Keratinocyte (primary cell): Measurements from ENCODE around the gene TRAM2. TPM values are rescaled to one million over a fixed set of nuclear protein-coding genes. Genes with fewer than 3 reads are reported as not detected.

Experiments
- DNase-seq: peaks from one replicate; pipeline ENCODE4 v3.0.0-alpha.2; 2011; ENCODE audit warnings: low read depth, missing footprints, low spot score
- FAIRE-seq: peaks from 2 replicates; lab custom pipeline; 2011; peaks lifted over from hg19 to GRCh38; lab: Jason Lieb, UNC
- H2AFZ ChIP-seq: 2 replicates; pipeline ENCODE4 v1.6.0; 2012; ENCODE audit warnings: low read length, control low read depth, inconsistent platforms; ENCODE audit not compliant: control insufficient read depth
- H3K27ac ChIP-seq: 2 replicates; pipeline ENCODE4 v1.5.1; 2011; ENCODE audit warnings: low read length; ENCODE audit not compliant: control insufficient read depth, insufficient read depth
- H3K27me3 ChIP-seq: 3 replicates; pipeline ENCODE4 v1.6.0; 2011; ENCODE audit warnings: low read length; ENCODE audit not compliant: control insufficient read depth, insufficient read depth; ENCODE audit errors: extremely low read depth
- H3K36me3 ChIP-seq, 2 experiments: 2 replicates in 1 of 2; 3 replicates in 1 of 2; pipeline ENCODE4 v1.5.1; 2011; ENCODE audit warnings: low read length in 2 of 2, mild to moderate bottlenecking in 1 of 2; ENCODE audit not compliant: control insufficient read depth in 2 of 2, insufficient read depth in 2 of 2; ENCODE audit errors: extremely low read depth in 1 of 2
- H3K4me1 ChIP-seq: 3 replicates; pipeline ENCODE4 v1.5.1; 2011; ENCODE audit warnings: low read length; ENCODE audit not compliant: control insufficient read depth, insufficient read depth; ENCODE audit errors: extremely low read depth
- H3K4me2 ChIP-seq: 3 replicates; pipeline ENCODE4 v1.6.0; 2011; ENCODE audit warnings: low read depth, low read length; ENCODE audit not compliant: control insufficient read depth, insufficient read depth; ENCODE audit errors: extremely low read depth
- H3K4me3 ChIP-seq, 3 experiments: fragments of 200-600 bp in 1 of 3; sonication (generic) in 1 of 3; 2 replicates in 2 of 3; 3 replicates in 1 of 3; pipeline ENCODE4 v1.5.1; 2011 to 2016; ENCODE audit warnings: low read length in 3 of 3, mild to moderate bottlenecking in 3 of 3, control low read depth in 2 of 3, inconsistent platforms in 1 of 3, low read depth in 1 of 3, mixed read lengths in 1 of 3, mixed run types in 1 of 3, moderate library complexity in 1 of 3; ENCODE audit not compliant: control insufficient read depth in 2 of 3, insufficient read depth in 2 of 3; ENCODE audit errors: extremely low read depth in 1 of 3
- H3K79me2 ChIP-seq: 2 replicates; pipeline ENCODE4 v1.6.0; 2012; ENCODE audit warnings: low read length; ENCODE audit not compliant: control insufficient read depth, insufficient read depth
- H3K9ac ChIP-seq: 3 replicates; pipeline ENCODE4 v1.6.0; 2011; ENCODE audit warnings: low read length; ENCODE audit not compliant: control insufficient read depth, insufficient read depth; ENCODE audit errors: extremely low read depth
- H3K9me1 ChIP-seq: 3 replicates; pipeline ENCODE4 v1.6.0; 2011; ENCODE audit warnings: low read length; ENCODE audit not compliant: control insufficient read depth, insufficient read depth; ENCODE audit errors: extremely low read depth
- H3K9me3 ChIP-seq: 2 replicates; pipeline ENCODE4 v1.5.1; 2012; ENCODE audit warnings: low read depth, low read length; ENCODE audit not compliant: control insufficient read depth
- H4K20me1 ChIP-seq: 3 replicates; pipeline ENCODE4 v1.6.0; 2011; ENCODE audit warnings: low read length; ENCODE audit not compliant: control insufficient read depth, insufficient read depth; ENCODE audit errors: extremely low read depth
- EZH2 ChIP-seq: IDR thresholded peaks from one replicate; pipeline ENCODE4 v1.6.1; 2012; ENCODE audit warnings: inconsistent platforms, mild to moderate bottlenecking, low read length, moderate library complexity
- dilution Hi-C: fragments of 300-500 bp; cut with MboI; formaldehyde crosslinking; loops from one replicate; pipeline ENCODE4 v1.7.0; 2020; ENCODE audit warnings: low sequenced_read_pairs; ENCODE audit not compliant: extremely low pct_ligation_motif_present
- polyA plus RNA-seq, 5 experiments: library from polyadenylated mRNA; depleted of rRNA in 3 of 5; stranded (reverse) in 3 of 5; stranded (forward) in 1 of 5; unstranded in 1 of 5; fragments of >200 nt; gene quantifications; 1 replicate in 1 of 5; 2 replicates in 3 of 5; 3 replicates in 1 of 5; pipeline versions ENCODE4 v1.2.1 to v1.2.3, GENCODE V29; 2011 to 2012; ENCODE audit warnings: missing spikeins in 2 of 5, low read depth in 1 of 5, low replicate concordance in 1 of 5
- TF ChIP-seq, protein P1 (sequence below), 3 experiments: IDR thresholded peaks in 1 of 3; conservative IDR thresholded peaks in 1 of 3; optimal IDR thresholded peaks in 1 of 3; 2 replicates in 2 of 3; 3 replicates in 1 of 3; pipeline versions ENCODE3 to v1.5.1; 2011; ENCODE audit warnings: low read length in 3 of 3, mild to moderate bottlenecking in 3 of 3, moderate library complexity in 2 of 3, control low read depth in 1 of 3, inconsistent platforms in 1 of 3; ENCODE audit not compliant: insufficient read depth in 2 of 3; ENCODE audit errors: extremely low read depth in 1 of 3

Gene TRAM2
- polyA plus RNA-seq, 1 donor (not counting 4 experiments of a cell fraction or from before 2014, with no cell fraction given), result 9.2 TPM

DNA sequence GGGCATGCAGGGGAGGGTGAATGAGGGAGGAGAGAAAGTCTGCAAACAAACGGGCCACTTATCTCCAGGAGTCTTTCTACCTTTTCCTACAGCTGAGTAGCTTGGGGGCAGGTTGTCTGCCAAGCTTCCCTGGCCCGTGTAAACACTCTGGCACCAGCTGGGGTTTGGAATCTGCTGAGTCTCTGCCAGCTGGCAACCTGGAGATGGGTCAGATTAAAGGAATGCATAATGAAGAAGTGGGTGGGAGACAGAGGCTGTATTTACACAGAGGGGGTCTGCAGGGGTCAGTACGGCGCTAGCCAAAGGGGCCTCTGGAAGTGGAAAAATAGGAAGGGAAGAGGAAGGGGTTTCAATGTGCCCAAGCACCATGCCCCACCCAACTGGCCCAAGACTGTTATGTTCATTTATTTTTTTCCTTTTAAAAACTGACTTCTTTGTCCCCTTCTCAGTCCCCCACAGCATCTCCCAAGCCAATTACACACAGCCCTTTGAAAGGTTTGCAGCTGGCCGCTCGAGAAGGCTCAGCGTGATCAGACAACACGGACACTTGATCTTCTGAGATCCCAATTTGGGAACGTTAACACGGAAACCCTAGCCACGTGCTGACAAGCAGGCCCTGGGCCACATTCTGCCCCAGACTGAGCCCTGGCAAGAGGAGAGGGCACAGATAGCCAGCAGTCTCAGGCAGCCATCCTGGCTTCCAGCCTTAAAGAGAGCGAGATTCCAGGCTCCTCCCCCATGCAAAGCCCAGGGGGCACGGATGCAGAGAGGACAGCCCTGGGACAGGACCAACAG is 25.2 kb downstream of the TRAM2 start:
- peaks cover 20% of the 10 kb centered on the region for H3K79me2 ChIP-seq
- no peaks in the 10 kb centered on the region for H3K9me1 ChIP-seq
- H4K20me1 ChIP-seq, result no peaks in the 10 kb centered on the region
- no peak for TF ChIP-seq EZH2
- TF ChIP-seq, protein P1, sequence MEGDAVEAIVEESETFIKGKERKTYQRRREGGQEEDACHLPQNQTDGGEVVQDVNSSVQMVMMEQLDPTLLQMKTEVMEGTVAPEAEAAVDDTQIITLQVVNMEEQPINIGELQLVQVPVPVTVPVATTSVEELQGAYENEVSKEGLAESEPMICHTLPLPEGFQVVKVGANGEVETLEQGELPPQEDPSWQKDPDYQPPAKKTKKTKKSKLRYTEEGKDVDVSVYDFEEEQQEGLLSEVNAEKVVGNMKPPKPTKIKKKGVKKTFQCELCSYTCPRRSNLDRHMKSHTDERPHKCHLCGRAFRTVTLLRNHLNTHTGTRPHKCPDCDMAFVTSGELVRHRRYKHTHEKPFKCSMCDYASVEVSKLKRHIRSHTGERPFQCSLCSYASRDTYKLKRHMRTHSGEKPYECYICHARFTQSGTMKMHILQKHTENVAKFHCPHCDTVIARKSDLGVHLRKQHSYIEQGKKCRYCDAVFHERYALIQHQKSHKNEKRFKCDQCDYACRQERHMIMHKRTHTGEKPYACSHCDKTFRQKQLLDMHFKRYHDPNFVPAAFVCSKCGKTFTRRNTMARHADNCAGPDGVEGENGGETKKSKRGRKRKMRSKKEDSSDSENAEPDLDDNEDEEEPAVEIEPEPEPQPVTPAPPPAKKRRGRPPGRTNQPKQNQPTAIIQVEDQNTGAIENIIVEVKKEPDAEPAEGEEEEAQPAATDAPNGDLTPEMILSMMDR (optimal IDR thresholded peaks at IDR 0.05 in 1 of 3, IDR thresholded peaks at IDR 0.05 in 1 of 3, conservative IDR thresholded peaks at IDR 0.05 in 1 of 3; ENCODE audit: extremely low read depth in 1 of 3, insufficient read depth in 2 of 3, low read length in 3 of 3), result no peak
- no peaks in the 10 kb centered on the region for H3K9me3 ChIP-seq
- H3K9ac ChIP-seq, result peak overlapping the region; percentile 35
- dilution Hi-C loops, result no loop called here
- peak overlapping the region in 2 of 3 experiments; percentile 15 to 21 for H3K4me3 ChIP-seq
- DNase-seq (no peak), FAIRE-seq (peak; percentile 64)
- H3K27ac ChIP-seq, result peak overlapping the region; percentile 19
- peak overlapping the region; percentile 8 for H2AFZ ChIP-seq
- H3K36me3 ChIP-seq, result no peaks in the 10 kb centered on the region
- H3K4me1 ChIP-seq, result peaks cover 31% of the 10 kb centered on the region
- H3K27me3 ChIP-seq, result no peaks in the 10 kb centered on the region
- peak overlapping the region; percentile 59 for H3K4me2 ChIP-seq

DNA sequence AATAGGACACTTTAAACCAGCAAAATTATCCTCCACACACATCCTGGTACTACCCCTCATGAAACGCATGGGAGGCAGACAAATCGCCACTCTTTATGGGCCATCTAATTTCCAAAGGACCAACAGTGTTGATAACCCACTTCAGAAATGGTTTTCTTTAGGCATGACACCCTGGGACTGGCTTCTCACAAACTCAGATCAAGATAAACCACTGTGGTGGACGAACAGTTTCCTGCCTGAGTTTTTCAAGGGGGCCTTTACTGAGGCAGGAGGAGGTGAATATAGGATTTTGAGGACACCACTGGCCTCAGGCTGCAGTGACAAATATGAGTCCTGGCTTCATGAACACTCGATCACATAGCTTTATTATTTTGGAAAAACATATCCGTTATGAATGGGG is 26.0 kb downstream of the TRAM2 start:
- no peaks in the 10 kb centered on the region for H3K9me1 ChIP-seq
- H3K4me3 ChIP-seq, result no peak overlapping the region
- H3K4me2 ChIP-seq, result peak overlapping the region; percentile 59
- H3K79me2 ChIP-seq, result peaks cover 19% of the 10 kb centered on the region
- no peak overlapping the region for H3K27ac ChIP-seq
- H3K36me3 ChIP-seq, result no peaks in the 10 kb centered on the region
- TF ChIP-seq EZH2, result no peak
- TF ChIP-seq, protein P1 (optimal IDR thresholded peaks at IDR 0.05 in 1 of 3, IDR thresholded peaks at IDR 0.05 in 1 of 3, conservative IDR thresholded peaks at IDR 0.05 in 1 of 3; ENCODE audit: extremely low read depth in 1 of 3, insufficient read depth in 2 of 3, low read length in 3 of 3), result no peak
- dilution Hi-C loops, result no loop called here
- no peaks in the 10 kb centered on the region for H3K9me3 ChIP-seq
- DNase-seq (no peak), FAIRE-seq (no peak)
- no peaks in the 10 kb centered on the region for H4K20me1 ChIP-seq
- H3K27me3 ChIP-seq, result no peaks in the 10 kb centered on the region
- H3K4me1 ChIP-seq, result peaks cover 35% of the 10 kb centered on the region
- no peak overlapping the region for H3K9ac ChIP-seq
- H2AFZ ChIP-seq, result no peak overlapping the region
